T-cell (primary cell): ENCODE results near the gene STX16. TPM values are rescaled to one million over a fixed set of nuclear protein-coding genes. Genes with fewer than 3 reads are reported as not detected.

ENCODE experiments used
- ATAC-seq, 4 experiments: fragments of 200-7000 bp in 3 of 4; fragments of 150-1000 bp in 1 of 4; cut with Tn5 transposase; replicated peaks in 1 of 4; 1 replicate in 3 of 4; 2 replicates in 1 of 4; pipeline ENCODE4 v1.10.0; 2021; ENCODE audit warnings: moderate library complexity in 3 of 4, mild to moderate bottlenecking in 2 of 4, moderate number of reproducible peaks in 1 of 4
- CTCF ChIA-PET, 2 donors: fragments of 300-600 bp; sonication (Branson Sonifier 250); formaldehyde crosslinking; loops; one replicate each; lab custom pipeline; 2022; ENCODE audit warnings: antibody characterized with exemption in 2 of 2; lab: Charles Lee
- POLR2A ChIA-PET, 2 donors: fragments of 300-600 bp; sonication (Branson Sonifier 250); formaldehyde crosslinking; loops; one replicate each; lab custom pipeline; 2022; ENCODE audit warnings: antibody characterized with exemption in 2 of 2; lab: Charles Lee
- DNase-seq, 35 experiments: peaks; one replicate each; pipeline versions ENCODE4 v3.0.0 to v3.0.0-alpha.2; 2013 to 2023
- H3K27ac ChIP-seq: one replicate; pipeline ENCODE4 v1.5.1; 2013; ENCODE audit warnings: low read length
- H3K27me3 ChIP-seq, 2 experiments: replicated peaks in 1 of 2; 1 replicate in 1 of 2; 2 replicates in 1 of 2; pipeline versions ENCODE4 v1.6.1 to v1.7.0; 2013; ENCODE audit warnings: low read length in 1 of 2, mixed read lengths in 1 of 2; ENCODE audit not compliant: control insufficient read depth in 2 of 2, insufficient read depth in 2 of 2; ENCODE audit errors: extremely low read depth in 1 of 2
- H3K36me3 ChIP-seq, 2 donors: 1 replicate in 1 of 2; 2 replicates in 1 of 2; pipeline versions ENCODE4 v1.6.1 to v1.7.0; 2013; ENCODE audit warnings: low read length in 1 of 2; ENCODE audit not compliant: control insufficient read depth in 2 of 2, insufficient read depth in 1 of 2; ENCODE audit errors: extremely low read depth in 1 of 2
- H3K4me1 ChIP-seq, 2 experiments: 1 replicate in 1 of 2; 2 replicates in 1 of 2; pipeline versions ENCODE4 v1.6.1 to v1.7.0; 2013; ENCODE audit warnings: low read length in 2 of 2, mixed read lengths in 1 of 2; ENCODE audit not compliant: insufficient read depth in 2 of 2, control insufficient read depth in 1 of 2; ENCODE audit errors: extremely low read depth in 1 of 2
- H3K4me3 ChIP-seq, 2 donors: 1 replicate in 1 of 2; 2 replicates in 1 of 2; pipeline versions ENCODE4 v1.5.1 to v1.7.0; 2013; ENCODE audit warnings: mild to moderate bottlenecking in 2 of 2, low read length in 1 of 2, moderate library complexity in 1 of 2; ENCODE audit not compliant: control insufficient read depth in 1 of 2; ENCODE audit errors: extremely low read depth in 1 of 2
- H3K9me3 ChIP-seq: 2 replicates; pipeline ENCODE4 v1.7.0; 2013
- H3K27ac Mint-ChIP-seq, 2 donors: one replicate each; pipeline ENCODE4 v1.8.0; 2020 to 2021; ENCODE audit warnings: mild to moderate bottlenecking in 2 of 2, mixed read lengths in 2 of 2
- H3K27me3 Mint-ChIP-seq, 2 donors: one replicate each; pipeline ENCODE4 v1.8.0; 2021 to 2022; ENCODE audit warnings: mixed read lengths in 2 of 2
- H3K36me3 Mint-ChIP-seq: one replicate; pipeline ENCODE4 v1.8.0; 2021; ENCODE audit warnings: mixed read lengths
- H3K4me1 Mint-ChIP-seq, 3 donors: one replicate each; pipeline ENCODE4 v1.8.0; 2020 to 2022; ENCODE audit warnings: mixed read lengths in 3 of 3, mild to moderate bottlenecking in 1 of 3
- H3K4me3 Mint-ChIP-seq, 3 donors: one replicate each; pipeline ENCODE4 v1.8.0; 2020 to 2022; ENCODE audit warnings: mild to moderate bottlenecking in 3 of 3, mixed read lengths in 3 of 3, moderate library complexity in 3 of 3
- H3K9me3 Mint-ChIP-seq, 3 donors: one replicate each; pipeline ENCODE4 v1.8.0; 2020 to 2022; ENCODE audit warnings: mixed read lengths in 3 of 3
- WGBS: methylation state at CpG from one replicate; pipeline ENCODE4 v1.1.5; 2013; ENCODE audit warnings: missing lambda C conversion rate; ENCODE audit not compliant: insufficient coverage; 5-methylcytosine and 5-hydroxymethylcytosine counted together
- total RNA-seq, 35 experiments: library from RNA in 6 of 35; stranded (reverse) in 6 of 35; fragments of 120-200 nt in 1 of 35; gene quantifications; one replicate each; pipeline versions ENCODE4 v1.2.1 to v1.2.4 and lab custom pipeline; 2013 to 2026

Gene STX16
- total RNA-seq, 5 donors from 2014 or later (not counting 1 experiment from before 2014, with no cell fraction given), result 154 to 213 (median 178) TPM

- DNase-seq, result no peak
- peaks cover 0 to 44% of the 10 kb centered on the region in 2 experiments for H3K27me3 ChIP-seq
- Mint-ChIP-seq H3K36me3 (no peaks in the 10 kb centered on the region), H3K4me3 (no peak overlapping the region), H3K9me3 (no peaks in the 10 kb centered on the region), H3K27me3 (peaks cover 11 to 17% of the 10 kb centered on the region in 2 donors), H3K27ac (no peak overlapping the region), H3K4me1 (no peaks in the 10 kb centered on the region)
- ChIA-PET CTCF (no interaction called here), POLR2A (no interaction called here)
- 95% methylated on average over 9 of the region's 12 CpGs for WGBS
- H3K4me1 ChIP-seq, result no peaks in the 10 kb centered on the region
- H3K36me3 ChIP-seq, result no peaks in the 10 kb centered on the region
- H3K4me3 ChIP-seq, result no peak overlapping the region
- H3K9me3 ChIP-seq, result no peaks in the 10 kb centered on the region
- no peak for ATAC-seq
- H3K27ac ChIP-seq, result no peak overlapping the region
These were observed 32.6 kb upstream of the STX16 start for GRCh38 chr20:58618351-58619076.

GRCh38 chr20:58619077-58619863, 31.8 kb upstream of the STX16 start:
- no peaks in the 10 kb centered on the region for H3K9me3 Mint-ChIP-seq
- CTCF ChIA-PET, result no interaction called here
- H3K27ac Mint-ChIP-seq, result no peak overlapping the region
- peaks cover 0 to 41% of the 10 kb centered on the region in 2 experiments for H3K27me3 ChIP-seq
- DNase-seq (no peak), ATAC-seq (no peak)
- WGBS, result 60% methylated on average over 19 of the region's 22 CpGs
- no peaks in the 10 kb centered on the region for H3K4me1 Mint-ChIP-seq
- H3K27me3 Mint-ChIP-seq, result peaks cover 11 to 17% of the 10 kb centered on the region in 2 donors
- H3K4me3 ChIP-seq, result no peak overlapping the region
- no peak overlapping the region for H3K27ac ChIP-seq
- no peak overlapping the region for H3K4me3 Mint-ChIP-seq
- H3K36me3 Mint-ChIP-seq, result no peaks in the 10 kb centered on the region
- POLR2A ChIA-PET, result no interaction called here
- no peaks in the 10 kb centered on the region for H3K4me1 ChIP-seq
- H3K36me3 ChIP-seq, result no peaks in the 10 kb centered on the region
- no peaks in the 10 kb centered on the region for H3K9me3 ChIP-seq

- POLR2A ChIA-PET, result no interaction called here
- CTCF ChIA-PET, result no interaction called here
- H3K27ac Mint-ChIP-seq, result no peak overlapping the region
- peaks cover 11 to 17% of the 10 kb centered on the region in 2 donors for H3K27me3 Mint-ChIP-seq
- ATAC-seq, result no peak
- H3K36me3 ChIP-seq, result no peaks in the 10 kb centered on the region
- no peak overlapping the region for H3K4me3 ChIP-seq
- H3K27ac ChIP-seq, result no peak overlapping the region
- peaks cover 0 to 5% (median 0%) of the 10 kb centered on the region in 3 donors for H3K4me1 Mint-ChIP-seq
- peaks cover 0 to 36% of the 10 kb centered on the region in 2 experiments for H3K27me3 ChIP-seq
- H3K9me3 ChIP-seq, result no peaks in the 10 kb centered on the region
- H3K9me3 Mint-ChIP-seq, result no peaks in the 10 kb centered on the region
- no peaks in the 10 kb centered on the region for H3K4me1 ChIP-seq
- no peak for DNase-seq
- 84% methylated on average over 10 of the region's 11 CpGs for WGBS
- H3K4me3 Mint-ChIP-seq, result no peak overlapping the region
- H3K36me3 Mint-ChIP-seq, result no peaks in the 10 kb centered on the region
These were observed 31.1 kb upstream of the STX16 start for GRCh38 chr20:58619864-58620431.

GRCh38 chr20:58621906-58622548, 29.1 kb upstream of the STX16 start:
- H3K4me1 Mint-ChIP-seq, result peaks cover 1 to 21% (median 13%) of the 10 kb centered on the region in 3 donors
- H3K4me3 Mint-ChIP-seq, result no peak overlapping the region
- no peaks in the 10 kb centered on the region for H3K9me3 Mint-ChIP-seq
- peaks cover 0 to 16% of the 10 kb centered on the region in 2 experiments for H3K4me1 ChIP-seq
- H3K27me3 Mint-ChIP-seq, result peaks cover 11 to 13% of the 10 kb centered on the region in 2 donors
- no peak for ATAC-seq
- no peak for DNase-seq
- H3K27ac Mint-ChIP-seq, result no peak overlapping the region
- no peaks in the 10 kb centered on the region for H3K36me3 Mint-ChIP-seq
- no peaks in the 10 kb centered on the region for H3K9me3 ChIP-seq
- ChIA-PET CTCF (no interaction called here), POLR2A (no interaction called here)
- WGBS, result 92% methylated on average over 5 of the region's 9 CpGs
- peaks cover 0 to 26% of the 10 kb centered on the region in 2 experiments for H3K27me3 ChIP-seq
- H3K36me3 ChIP-seq, result no peaks in the 10 kb centered on the region
- H3K27ac ChIP-seq, result no peak overlapping the region
- H3K4me3 ChIP-seq, result no peak overlapping the region

- CTCF ChIA-PET, result no interaction called here
These were observed 28.2 kb upstream of the STX16 start for GRCh38 chr20:58622671-58623578.

More at GRCh38 chr20:58622671-58623578, 28.2 kb upstream of the STX16 start:
- peaks cover 0 to 25% of the 10 kb centered on the region in 2 experiments for H3K4me1 ChIP-seq
- H3K4me3 Mint-ChIP-seq, result no peak overlapping the region
- H3K36me3 Mint-ChIP-seq, result no peaks in the 10 kb centered on the region
- H3K36me3 ChIP-seq, result no peaks in the 10 kb centered on the region
- H3K4me3 ChIP-seq, result no peak overlapping the region
- no peaks in the 10 kb centered on the region for H3K9me3 Mint-ChIP-seq
- ATAC-seq, result no peak
- WGBS, result 82% methylated on average over 13 of the region's 13 CpGs
- H3K27me3 ChIP-seq, result peaks cover 0 to 26% of the 10 kb centered on the region in 2 experiments
- peaks cover 11 to 13% of the 10 kb centered on the region in 2 donors for H3K27me3 Mint-ChIP-seq
- no peak overlapping the region for H3K27ac ChIP-seq
- H3K9me3 ChIP-seq, result no peaks in the 10 kb centered on the region
- H3K4me1 Mint-ChIP-seq, result peaks cover 1 to 30% (median 22%) of the 10 kb centered on the region in 3 donors
- H3K27ac Mint-ChIP-seq, result no peak overlapping the region
- POLR2A ChIA-PET, result no interaction called here
- DNase-seq, result no peak
